ENCODE measurements around the gene NDUFS2.
"Not testable (repeated sequence)": the region's sequence is repeated elsewhere in the genome, so short reads cannot be mapped to it uniquely, and the experiment has no call there.

Gene NDUFS2

GRCh38 chr1:161220002-161220401 lies 17.8 kb downstream of the NDUFS2 start:
- DNase-seq (ENCODE audit: low read depth) = no peak
- no peak for TF ChIP-seq CTCF (conservative IDR thresholded peaks at IDR 0.05; ENCODE audit: low read depth, low read length)
- no peak overlapping the region for H3K4me3 ChIP-seq (ENCODE audit: low read length)

GRCh38 chr1:161222175-161223019 lies 20.2 kb downstream of the NDUFS2 start:
- TF ChIP-seq CTCF (conservative IDR thresholded peaks at IDR 0.05; ENCODE audit: low read depth, low read length) = no peak
- DNase-seq (ENCODE audit: low read depth) = no peak
- H3K4me3 ChIP-seq (ENCODE audit: low read length) = no peak overlapping the region

- no peak for DNase-seq (ENCODE audit: low read depth)
- TF ChIP-seq CTCF (conservative IDR thresholded peaks at IDR 0.05; ENCODE audit: low read depth, low read length) = no peak
- H3K4me3 ChIP-seq (ENCODE audit: low read length) = no peak overlapping the region
These were observed 21.9 kb downstream of the NDUFS2 start for GRCh38 chr1:161223805-161224694.

- H3K4me3 ChIP-seq (ENCODE audit: low read length); DNase-seq (ENCODE audit: low read depth): not testable (repeated sequence)
These were observed 22.5 kb downstream of the NDUFS2 start for GRCh38 chr1:161224695-161225087.

- H3K4me3 ChIP-seq (ENCODE audit: low read length) = no peak overlapping the region
- no peak for DNase-seq (ENCODE audit: low read depth)
- TF ChIP-seq CTCF (conservative IDR thresholded peaks at IDR 0.05; ENCODE audit: low read depth, low read length) = no peak
These were observed 23.0 kb downstream of the NDUFS2 start for GRCh38 chr1:161225178-161225533.

- peak; percentile 95 for DNase-seq (ENCODE audit: low read depth)
- peak within 1 kb of the TSS; percentile 95 for H3K4me3 ChIP-seq (ENCODE audit: low read length)
- peak; percentile 57 for TF ChIP-seq CTCF (conservative IDR thresholded peaks at IDR 0.05; ENCODE audit: low read depth, low read length)
These were observed 23.6 kb downstream of the NDUFS2 start, which contains the start of gene TOMM40L for GRCh38 chr1:161225534-161226319. TSS of gene TOMM40L (plus strand) at chr1:161226060. CDS start at chr1:161226490, 430 bp downstream.

- peak overlapping the region; percentile 95 for H3K4me3 ChIP-seq (ENCODE audit: low read length)
- DNase-seq (ENCODE audit: low read depth) = no peak
- no peak for TF ChIP-seq CTCF (conservative IDR thresholded peaks at IDR 0.05; ENCODE audit: low read depth, low read length)
These were observed 24.1 kb downstream of the NDUFS2 start for GRCh38 chr1:161226320-161226711.

All from retinal pigment epithelial cell (primary cell).